AG10803 (cell line): ENCODE measurements around the gene VCL.

Source experiments
- DNase-seq: peaks from one replicate; pipeline ENCODE4 v3.0.0; 2010; ENCODE audit warnings: low read depth
- H3K4me3 ChIP-seq: 2 replicates; pipeline ENCODE4 v1.5.1; 2011; ENCODE audit warnings: mild to moderate bottlenecking, low read length, control low read depth
- CTCF ChIP-seq: conservative IDR thresholded peaks from 2 replicates; pipeline ENCODE4 v1.5.1; 2011; ENCODE audit warnings: mild to moderate bottlenecking, low read length, control low read depth, inconsistent platforms

The VCL gene

GRCh38 chr10:74110120-74110519 lies 112.2 kb downstream of the VCL start:
- DNase-seq, result no peak
- H3K4me3 ChIP-seq, result no peak overlapping the region
- TF ChIP-seq CTCF, result no peak

GRCh38 chr10:74111799-74112198 lies 113.9 kb downstream of the VCL start:
- no peak overlapping the region for H3K4me3 ChIP-seq
- no peak for DNase-seq
- no peak for TF ChIP-seq CTCF

- no peak for TF ChIP-seq CTCF
- H3K4me3 ChIP-seq, result no peak overlapping the region
- peak; percentile 31 for DNase-seq
Observed at GRCh38 chr10:74113546-74113945, 115.6 kb downstream of the VCL start.

- DNase-seq, result no peak
- no peak for TF ChIP-seq CTCF
- H3K4me3 ChIP-seq, result no peak overlapping the region
Observed at GRCh38 chr10:74114041-74114448, 116.1 kb downstream of the VCL start.

GRCh38 chr10:74117738-74118137 lies 119.8 kb downstream of the VCL start:
- DNase-seq, result no peak
- TF ChIP-seq CTCF, result no peak
- H3K4me3 ChIP-seq, result no peak overlapping the region

- H3K4me3 ChIP-seq, result no peak overlapping the region
- DNase-seq, result no peak
- no peak for TF ChIP-seq CTCF
Observed at GRCh38 chr10:74118804-74119203, 120.9 kb downstream of the VCL start.

- H3K4me3 ChIP-seq, result no peak overlapping the region
- no peak for DNase-seq
- TF ChIP-seq CTCF, result no peak
Observed at GRCh38 chr10:74120911-74121310, 123.0 kb downstream of the VCL start.
